ENCODE results near the gene MACC1.
"Not testable (repeated sequence)": the region's sequence is repeated elsewhere in the genome, so short reads cannot be mapped to it uniquely, and the experiment has no call there.

MACC1 gene

GRCh38 chr7:20206104-20206896 lies 10.9 kb downstream of the MACC1 start:
- DNase-seq: no peak

- DNase-seq: no peak
Observed at GRCh38 chr7:20203316-20203715, 13.9 kb downstream of the MACC1 start.

DNA sequence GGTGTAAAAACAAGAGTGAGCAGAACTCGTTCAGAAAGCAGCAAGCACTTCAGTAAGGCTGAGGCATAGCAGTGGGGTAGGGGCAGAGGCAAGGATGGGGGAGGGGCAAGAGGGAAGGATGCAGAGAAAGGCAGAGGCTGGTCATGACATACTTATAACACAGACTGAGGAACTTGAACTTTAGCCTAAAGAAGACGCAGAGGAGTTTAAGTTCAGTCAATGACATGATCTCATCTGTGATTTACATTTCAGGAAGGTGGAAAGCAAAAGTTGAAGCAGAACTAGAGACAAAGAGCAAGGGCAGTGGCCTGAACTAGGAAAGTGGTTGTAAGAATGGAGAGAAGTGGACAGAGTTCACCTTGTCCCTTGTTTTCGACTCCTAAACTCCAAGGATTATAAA lies 15.8 kb downstream of the MACC1 start:
- DNase-seq: no peak

GRCh38 chr7:20200971-20201370 lies 16.2 kb downstream of the MACC1 start:
- no peak for DNase-seq

- DNase-seq: no peak
Observed at GRCh38 chr7:20200361-20200760, 16.8 kb downstream of the MACC1 start.

DNA sequence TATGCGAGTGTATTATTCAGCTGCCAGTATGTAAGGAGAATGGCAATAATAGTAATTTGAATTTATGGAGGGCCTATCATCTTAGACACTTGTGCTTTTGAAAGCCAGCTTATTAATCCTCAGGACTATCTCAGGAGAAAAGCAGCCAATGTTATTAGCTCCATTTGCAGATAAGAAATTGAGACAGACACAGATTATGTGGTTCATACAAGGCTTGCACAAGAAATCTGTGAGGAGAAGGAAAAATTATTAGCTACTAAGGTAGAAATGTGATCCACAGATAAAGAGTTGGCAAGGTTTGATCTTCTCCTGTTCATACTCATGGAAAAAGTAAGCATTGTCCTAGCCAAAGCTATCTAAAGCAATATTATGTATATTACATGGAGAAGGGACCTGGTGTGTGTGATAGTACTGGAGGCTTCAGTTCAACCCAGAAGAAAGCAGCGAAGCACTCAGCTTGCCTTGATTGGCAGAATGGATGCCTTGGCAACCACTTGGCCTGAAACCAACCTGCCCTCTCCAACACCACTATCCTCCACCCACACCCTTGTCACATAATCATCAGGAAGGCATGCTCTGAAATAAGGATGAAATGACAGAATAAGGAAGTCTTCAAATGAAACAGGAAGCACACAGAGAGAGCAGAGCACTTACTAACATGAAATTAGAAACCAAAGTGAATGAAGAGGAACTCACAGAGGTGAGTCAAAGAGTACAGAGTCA lies 18.0 kb downstream of the MACC1 start:
- no peak for DNase-seq

DNA sequence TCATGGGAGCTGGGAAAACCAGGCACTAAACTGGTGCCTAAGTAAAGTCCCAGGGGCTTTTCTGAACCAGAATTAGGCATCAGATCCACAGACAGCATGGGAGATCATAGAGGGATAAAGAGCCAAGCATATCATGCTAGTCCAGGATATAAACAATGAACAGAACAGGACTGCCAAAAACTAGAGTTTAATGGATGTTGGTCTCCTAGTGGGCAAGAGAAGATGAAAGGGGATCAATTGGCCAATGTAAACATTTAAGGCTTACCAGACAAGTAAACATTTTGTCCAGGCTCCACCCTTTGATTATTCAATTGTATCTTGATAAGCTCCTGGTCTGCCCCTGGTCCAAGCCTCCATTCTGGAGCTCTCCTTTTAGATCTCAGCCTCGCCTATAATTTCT lies 18.9 kb downstream of the MACC1 start:
- no peak for DNase-seq

DNA sequence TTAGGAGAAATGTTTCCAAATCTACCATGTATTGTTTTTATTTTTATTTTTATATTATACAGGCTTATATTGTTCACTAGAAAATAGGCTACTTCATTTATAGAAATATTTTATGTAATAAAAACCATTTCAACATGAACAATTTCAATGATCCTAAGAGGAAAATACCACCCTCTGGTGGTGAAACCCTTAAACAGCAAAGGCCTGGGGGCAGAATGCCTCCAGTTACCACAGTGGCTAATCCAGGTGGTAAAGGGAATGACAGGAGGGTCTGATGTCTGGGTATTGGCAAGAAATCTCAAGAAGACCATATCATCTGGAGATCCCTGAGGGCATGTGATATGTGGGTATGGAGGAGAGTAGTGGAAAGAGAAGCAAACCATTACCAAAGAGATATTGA lies 19.3 kb downstream of the MACC1 start:
- DNase-seq: no peak

DNA sequence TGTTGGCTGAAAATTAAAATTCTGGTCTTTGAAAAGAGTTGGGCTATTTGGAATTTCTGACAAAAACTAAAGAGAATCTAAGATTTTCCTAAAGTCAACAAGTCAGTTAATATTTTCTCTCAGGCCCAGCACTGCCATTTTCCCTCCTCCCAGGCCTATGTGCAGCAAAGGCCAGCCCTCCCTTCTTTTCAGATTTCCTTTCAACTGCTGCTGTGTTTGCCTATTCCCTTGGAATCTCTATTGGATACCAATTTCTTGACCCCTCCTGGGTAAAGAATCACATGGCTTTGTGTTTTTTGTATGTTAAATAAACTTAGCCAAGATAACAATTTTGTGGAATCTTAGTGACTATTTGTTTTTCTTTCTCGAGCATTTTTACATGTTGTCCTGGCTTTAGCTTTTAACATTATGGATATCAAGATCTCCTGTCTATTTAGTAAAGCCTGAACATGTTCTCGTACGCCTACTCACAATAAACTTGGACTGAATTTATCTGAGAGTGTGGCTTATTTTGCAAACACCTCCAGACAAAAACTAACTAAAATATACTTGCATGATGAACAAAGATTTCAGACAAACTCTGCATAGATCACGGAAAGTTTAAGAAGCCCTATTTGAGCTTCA lies 19.9 kb downstream of the MACC1 start:
- DNase-seq: no peak

- DNase-seq: no peak
Observed at GRCh38 chr7:20194343-20194995, 22.7 kb downstream of the MACC1 start.

GRCh38 chr7:20193873-20194272 lies 23.3 kb downstream of the MACC1 start:
- no peak for DNase-seq

DNA sequence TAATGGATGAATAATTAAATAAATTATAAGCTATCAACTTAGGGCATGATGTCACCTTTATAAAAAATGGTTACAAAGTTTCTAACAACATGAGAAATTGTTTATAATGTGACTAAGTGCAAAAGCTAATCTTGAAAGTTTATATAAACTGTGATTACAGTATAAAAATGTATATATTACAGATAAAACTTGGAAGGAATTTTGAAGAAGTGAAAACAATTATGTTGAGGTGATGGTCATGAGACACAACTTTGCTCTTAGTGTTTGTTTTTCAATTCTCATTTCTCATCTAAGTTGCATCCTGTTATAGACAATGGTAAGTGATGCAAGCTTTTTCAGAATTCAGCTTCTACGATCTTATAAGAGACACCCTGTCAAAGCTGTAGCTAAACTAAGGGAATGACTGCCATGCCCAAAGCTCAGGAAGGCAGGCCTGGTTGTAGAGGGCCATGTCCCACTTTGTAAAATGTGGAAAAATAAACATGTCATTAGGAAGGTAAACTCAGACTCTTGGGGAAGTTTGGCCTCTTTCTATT lies 23.9 kb downstream of the MACC1 start:
- DNase-seq: no peak

- DNase-seq: no peak
Observed at GRCh38 chr7:20191391-20191869, 25.8 kb downstream of the MACC1 start.

- no peak for DNase-seq
Observed at GRCh38 chr7:20190560-20191390, 26.4 kb downstream of the MACC1 start.

DNA sequence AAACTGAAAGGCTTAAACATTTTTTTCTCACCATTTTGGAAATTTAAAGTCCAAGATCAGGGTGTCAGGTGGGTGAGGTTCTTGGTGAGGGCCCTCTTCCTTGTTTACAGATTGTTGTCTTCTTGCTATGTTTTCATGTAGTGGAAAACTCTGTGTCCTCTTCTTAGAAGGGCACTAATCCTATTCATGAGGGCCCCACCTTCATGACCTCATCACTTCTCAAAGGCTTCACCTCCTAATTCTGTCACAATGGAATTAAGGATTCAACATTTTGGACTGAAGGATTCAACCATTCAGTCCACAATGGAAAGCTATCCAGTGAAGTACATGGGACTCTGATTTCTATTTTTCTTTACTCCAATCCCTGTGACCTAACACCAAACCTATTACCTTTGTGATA lies 27.3 kb downstream of the MACC1 start:
- DNase-seq: no peak

GRCh38 chr7:20188567-20188966 lies 28.6 kb downstream of the MACC1 start:
- DNase-seq: no peak

GRCh38 chr7:20187850-20188249 lies 29.3 kb downstream of the MACC1 start:
- DNase-seq: not testable (repeated sequence)

DNA sequence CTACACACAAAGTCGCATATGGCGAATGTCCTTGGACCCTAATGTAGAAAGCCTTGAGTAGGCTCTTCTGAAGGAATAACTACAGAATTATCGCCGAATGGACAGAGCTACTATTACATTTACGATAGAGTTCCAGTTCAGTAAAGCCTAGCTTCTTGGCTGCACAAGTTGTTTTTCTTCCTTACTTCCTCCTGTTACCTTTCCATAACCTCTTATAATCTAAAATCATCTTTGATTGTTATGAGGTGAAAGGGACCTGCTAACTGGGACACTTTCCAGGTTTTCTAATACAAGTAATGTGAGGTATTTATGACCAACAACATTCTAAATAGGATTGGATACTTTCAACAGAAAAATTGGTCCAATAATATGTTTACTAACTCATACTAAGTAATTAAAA lies 31.2 kb downstream of the MACC1 start:
- no peak for DNase-seq

GRCh38 chr7:20183086-20183485 lies 34.1 kb downstream of the MACC1 start:
- no peak for DNase-seq

GRCh38 chr7:20176578-20177242 lies 40.5 kb downstream of the MACC1 start:
- no peak for DNase-seq

DNA sequence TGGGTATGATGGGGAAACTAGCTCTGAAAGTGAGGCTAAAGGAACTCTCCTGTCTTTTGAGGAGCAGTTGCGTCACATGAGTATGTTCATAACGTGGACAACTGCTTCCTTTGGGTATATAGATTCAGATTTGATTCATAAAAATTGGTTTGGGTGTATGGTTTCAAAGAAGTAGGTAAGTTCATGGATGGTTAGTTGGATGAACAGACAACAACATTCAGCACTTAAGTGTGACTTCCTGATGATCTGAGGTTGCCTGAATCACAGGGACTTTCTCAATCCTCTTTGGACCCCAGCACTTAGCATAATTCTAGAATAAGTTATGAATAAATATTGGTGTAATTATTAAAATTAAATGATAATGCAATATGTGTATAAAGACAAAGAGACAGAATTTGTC lies 43.4 kb downstream of the MACC1 start:
- DNase-seq: no peak
